Hematopoietic multipotent progenitor cell (in vitro differentiated cells): ENCODE results near the gene PRKAG3. TPM values are rescaled to one million over a fixed set of nuclear protein-coding genes. Genes with fewer than 3 reads are reported as not detected.
"Not testable (repeated sequence)": the region's sequence is repeated elsewhere in the genome, so short reads cannot be mapped to it uniquely, and the experiment has no call there.

Experiments used
- DNase-seq, 3 donors: peaks; one replicate each; pipeline ENCODE4 v3.0.0-alpha.2; 2011 to 2015; ENCODE audit warnings: low read depth in 2 of 3, low spot score in 2 of 3
- total RNA-seq: library from RNA; depleted of rRNA; stranded (reverse); fragments of >200 nt; gene quantifications from one replicate; pipeline ENCODE4 v1.2.3, GENCODE V29; 2012

The PRKAG3 gene
- total RNA-seq, 1 donor, result not detected

DNA sequence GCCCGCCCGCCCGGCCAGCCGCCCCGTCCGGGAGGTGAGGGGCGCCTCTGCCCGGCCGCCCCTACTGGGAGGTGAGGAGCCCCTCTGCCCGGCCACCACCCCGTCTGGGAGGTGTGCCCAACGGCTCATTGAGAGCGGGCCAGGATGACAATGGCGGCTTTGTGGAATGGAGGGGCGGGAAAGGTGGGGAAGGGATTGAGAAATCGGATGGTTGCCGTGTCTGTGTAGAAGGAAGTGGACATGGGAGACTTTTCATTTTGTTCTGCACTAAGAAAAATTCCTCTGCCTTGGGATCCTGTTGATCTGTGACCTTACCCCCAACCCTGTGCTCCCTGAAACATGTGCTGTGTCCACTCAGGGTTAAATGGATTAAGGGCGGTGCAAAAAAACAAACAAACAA, 15.4 kb upstream of the PRKAG3 start:
- not testable (repeated sequence) for DNase-seq

DNA sequence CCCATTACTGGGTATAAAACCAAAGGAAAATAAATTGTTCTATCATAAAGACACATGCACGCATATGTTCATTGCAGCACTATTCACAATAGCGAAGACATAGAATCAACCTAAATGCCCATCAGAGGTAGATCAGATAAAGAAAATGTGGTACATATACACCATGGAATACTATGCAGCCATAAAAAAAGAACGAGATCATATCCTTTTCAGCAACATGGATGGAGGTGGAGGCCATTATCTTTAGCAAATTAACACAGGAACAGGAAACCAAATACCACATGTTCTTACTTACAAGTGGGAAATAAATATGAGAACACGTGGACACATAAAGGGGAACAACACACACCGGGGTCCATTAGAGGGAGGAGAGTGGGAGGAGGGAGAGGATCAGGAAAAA, 12.7 kb upstream of the PRKAG3 start:
- DNase-seq, result not testable (repeated sequence)

DNA sequence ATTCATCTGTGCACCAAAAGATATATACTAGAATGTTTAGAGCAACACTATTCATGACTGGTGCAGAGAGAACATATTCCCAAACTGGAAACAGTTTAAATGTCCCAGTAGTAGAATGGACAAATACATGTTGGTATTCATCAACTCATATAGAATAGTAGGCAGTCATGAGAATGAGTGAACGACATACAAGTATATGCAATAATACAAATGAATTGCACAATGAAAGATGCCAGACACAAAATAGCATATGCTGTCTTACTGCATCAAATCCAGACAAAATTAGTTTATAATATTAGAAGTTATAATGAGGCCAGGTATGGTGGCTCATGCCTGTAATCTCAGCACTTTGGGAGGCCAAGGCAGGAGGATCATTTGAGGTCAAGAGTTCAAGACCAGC, 8.3 kb upstream of the PRKAG3 start:
- no peak for DNase-seq

DNA sequence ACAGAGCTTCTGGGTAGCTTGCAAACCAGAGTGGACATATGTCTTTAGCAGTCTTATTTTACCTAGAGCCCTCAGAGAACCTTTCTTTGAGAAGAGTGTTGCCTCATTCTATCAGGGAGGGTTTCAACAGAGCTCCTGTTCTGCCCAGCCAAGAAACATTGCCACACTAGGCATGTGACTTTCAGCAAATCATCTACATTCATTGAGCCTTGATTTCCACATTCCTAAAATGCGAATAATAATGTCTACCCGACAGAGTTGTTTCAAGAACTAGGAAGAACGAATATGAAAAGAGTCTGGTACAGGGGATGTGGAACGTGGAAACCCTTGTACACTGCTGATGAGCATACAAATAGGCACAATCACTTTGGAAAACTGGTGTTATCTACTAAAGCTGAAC, 7.8 kb upstream of the PRKAG3 start:
- DNase-seq, result no peak

DNA sequence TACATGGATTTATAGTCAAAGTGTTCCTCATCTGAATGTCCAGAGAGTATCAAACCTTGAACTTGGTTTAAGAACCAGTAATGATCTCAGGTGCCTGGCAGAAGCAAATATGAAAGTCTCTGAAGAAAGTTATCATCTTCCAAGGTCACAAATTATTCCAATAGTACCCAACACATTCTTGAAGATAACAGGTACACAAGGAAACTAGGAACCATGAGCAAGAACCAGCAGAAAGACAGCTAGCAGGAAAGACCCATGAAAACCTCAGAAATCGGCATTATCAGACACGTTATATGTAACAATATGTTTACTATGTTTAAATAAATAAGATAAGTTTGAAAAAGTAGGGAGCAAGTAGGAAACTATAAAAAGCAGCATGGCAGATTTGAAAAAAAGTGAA, 5.9 kb upstream of the PRKAG3 start:
- DNase-seq, result no peak

DNA sequence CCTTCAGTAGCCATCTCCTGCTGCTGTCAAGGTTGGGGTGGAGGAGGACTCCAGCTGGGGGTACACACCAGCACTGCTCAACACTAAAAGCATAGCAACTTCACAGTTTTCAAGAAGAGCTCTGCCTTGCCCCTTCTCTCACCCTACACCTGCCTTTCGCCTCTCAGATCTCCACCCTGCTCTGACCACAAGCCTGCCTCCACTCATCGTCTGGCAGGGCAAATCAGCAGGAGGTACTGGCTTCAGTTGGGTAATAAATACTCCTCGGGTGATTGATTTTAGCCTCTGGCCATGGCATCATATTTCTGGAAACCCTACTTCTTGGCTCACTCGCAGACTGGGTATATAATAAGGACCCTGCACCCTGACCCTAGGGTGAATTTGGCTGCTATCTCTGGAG, 3.1 kb upstream of the PRKAG3 start:
- no peak for DNase-seq

DNA sequence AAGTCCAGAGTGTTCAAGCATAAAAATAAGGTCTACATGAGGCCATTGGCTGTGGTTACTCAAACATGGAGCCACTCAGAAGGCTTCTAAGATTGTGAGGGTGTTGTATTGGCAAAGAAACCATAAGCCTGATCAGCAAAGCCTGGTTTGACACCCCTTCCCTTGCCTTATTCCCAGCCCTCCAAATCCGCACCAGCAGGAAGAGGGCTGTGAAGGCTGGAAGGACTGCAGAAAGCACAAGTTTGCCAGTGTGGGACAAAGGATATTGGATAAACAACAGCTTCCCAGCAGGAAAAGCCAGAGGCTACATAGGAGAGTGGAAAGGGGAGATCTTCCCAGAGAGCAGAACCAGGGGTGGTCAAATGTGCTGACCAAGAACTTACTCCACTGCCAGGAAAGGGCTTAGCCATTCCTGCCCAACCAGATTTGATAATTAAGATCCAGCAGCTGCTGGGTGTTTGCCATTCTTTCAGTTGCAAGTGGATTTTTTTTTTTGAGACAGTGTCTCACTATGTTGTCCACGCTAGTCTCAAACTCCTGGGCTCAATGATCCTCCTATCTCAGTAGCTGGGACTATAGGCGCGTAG, 1.5 kb upstream of the PRKAG3 start:
- DNase-seq, result no peak

DNA sequence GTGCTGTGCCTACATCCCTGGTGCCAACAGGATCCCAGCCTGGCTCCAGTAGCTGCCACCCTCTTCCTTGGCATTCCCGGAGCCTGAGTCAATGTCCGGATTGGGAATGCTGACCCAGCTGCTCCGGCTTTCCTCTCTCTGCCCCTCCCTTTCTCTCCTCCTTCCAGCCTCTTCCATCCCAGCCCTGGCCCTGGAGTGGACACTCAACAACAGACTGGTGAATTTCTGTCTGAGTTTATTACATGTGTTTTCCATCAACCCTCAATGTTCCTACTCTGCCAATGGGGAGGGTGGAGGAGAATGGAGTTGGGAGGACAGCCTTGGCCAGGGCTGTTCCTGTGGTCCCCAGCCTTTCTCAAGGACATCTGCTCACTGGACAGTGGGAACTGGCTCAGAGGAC, 917 bp upstream of the PRKAG3 start:
- no peak for DNase-seq

DNA sequence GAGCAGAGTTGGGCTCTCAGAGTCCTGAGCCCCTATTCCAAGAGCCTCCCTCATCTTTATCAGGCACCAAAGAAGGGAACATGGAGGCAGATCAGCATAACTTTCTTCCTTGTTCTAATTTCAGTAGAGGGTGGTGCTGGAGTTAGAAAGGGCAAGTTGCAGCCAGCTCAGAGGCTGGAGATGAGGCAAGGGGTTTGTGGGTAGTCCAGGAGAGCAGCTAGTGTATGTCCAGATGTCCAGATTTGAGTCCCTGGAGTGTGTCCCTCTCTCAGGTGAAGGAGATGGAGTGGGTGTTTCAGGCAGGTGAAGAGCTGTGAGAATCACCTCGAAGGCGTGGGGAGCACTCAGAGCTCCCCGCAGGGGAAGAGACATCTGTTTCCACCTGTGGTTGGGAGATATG, 478 bp upstream of the PRKAG3 start:
- no peak for DNase-seq

DNA sequence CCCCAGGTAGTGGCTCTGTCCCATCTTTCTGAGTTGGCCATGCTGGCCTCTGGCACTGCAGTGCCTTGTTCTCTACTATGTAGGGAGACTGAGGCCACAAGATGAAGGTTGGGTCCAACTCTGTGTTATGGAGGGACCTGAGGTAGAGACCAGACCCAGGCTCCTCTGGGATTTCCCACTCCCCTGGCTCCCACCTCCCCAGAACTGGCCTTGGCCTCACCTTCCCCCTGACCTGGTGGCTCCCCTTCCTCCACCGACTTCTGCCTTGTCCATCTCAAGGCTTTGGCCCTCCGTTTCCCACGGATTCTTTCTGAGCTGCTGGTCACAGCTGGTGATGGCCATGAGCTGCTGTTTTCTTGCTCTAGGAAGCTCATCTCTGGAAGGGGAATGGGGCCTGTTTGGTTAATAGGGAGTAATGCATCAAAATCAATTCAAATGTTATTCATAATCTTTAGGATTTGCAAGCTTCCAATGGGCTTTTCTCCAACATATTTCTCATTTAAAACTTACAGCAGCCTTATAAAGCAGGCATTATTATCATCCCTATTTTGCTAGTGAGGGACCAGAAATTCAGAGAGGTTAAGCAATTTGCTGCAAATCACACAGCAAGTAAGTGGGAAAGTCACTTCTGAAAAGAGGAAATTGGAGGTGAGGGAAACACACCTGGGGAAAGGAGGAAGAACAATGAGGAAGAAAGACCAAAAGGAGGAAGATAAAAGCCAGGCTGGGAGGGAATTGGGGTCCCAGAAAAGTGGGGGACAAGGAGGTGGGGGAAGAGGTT, 887 bp downstream of the PRKAG3 start:
- DNase-seq, result no peak

DNA sequence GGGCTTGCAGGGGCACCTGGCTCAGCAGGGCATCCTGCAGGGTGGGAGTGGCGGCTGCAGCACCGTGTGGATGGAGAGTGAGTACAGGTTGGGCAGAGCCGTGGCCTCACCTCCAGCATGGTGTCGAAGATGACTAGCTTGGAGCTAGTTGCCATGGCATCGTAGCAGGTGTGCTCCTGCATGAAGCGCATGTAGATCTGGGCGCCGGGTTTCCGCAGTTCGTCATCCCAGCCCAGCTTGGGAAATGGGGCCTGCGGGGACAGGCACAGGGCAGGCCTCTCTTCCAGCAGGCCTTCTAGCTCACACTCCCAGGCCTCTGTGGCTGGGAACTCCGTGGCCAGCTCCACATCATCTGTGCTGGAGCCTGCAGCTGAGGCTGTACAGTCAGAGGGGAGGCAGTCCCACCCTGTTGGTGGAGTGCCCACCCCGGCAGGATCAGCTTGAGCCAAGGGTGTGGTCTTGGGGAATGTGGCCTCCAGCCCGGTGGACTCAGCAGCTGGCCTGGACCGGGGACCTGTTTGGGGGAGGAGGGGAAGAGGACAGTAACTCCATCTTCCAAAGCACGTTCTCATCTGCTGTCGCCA, 1.6 kb downstream of the PRKAG3 start:
- no peak for DNase-seq

DNA sequence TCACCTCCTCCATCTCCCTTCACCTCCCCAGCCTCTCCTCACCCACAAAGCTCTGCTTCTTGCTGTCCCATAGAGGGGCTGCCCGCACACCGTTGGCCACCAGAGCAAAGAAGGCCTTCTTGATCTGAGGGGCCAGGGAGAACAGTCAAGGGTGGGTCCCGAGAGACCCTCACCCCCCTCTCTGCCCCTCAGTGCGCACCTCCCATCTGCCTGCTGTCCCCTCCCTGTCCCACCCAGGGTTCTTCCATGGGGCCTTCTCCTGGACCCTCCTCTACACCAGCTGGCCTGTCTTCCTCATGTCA, 3.2 kb downstream of the PRKAG3 start:
- no peak for DNase-seq

DNA sequence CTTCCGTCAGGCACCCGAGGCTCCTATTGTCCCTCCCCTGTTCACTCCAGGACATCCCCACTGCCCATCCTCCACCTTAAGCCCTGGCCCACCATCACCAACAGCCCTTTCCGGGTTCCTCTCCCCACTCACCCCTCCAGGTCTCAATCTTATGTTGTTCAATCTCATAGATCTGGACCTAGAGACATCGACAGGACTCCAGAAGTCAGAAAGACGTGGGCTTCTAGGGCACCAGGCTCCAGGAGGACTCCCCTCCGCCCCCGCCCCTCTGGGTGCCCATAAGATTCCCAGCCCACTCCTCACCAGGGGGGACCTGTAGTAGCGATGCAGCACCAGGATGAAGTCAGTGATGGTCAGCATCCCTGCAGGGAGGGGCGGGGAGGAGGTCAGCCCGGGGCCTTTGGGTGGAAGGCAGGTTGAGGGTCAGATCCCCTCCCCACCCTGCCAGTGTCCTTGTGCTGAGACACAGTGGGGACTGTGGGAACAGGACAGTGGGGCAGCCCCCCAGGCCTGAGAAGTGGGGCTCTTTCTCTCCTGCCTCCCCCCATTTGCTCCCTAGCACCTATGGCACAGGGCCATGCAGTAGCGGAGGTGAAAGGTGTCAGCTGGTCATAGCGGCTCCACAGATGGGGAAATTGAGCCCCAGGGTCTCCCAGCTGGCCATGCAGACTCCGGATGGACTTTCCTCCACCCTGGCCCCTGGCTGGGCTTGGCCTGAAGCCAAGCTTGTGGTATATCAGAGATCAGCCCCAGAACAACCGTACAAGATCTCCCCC, 3.7 kb downstream of the PRKAG3 start:
- DNase-seq, result no peak

DNA sequence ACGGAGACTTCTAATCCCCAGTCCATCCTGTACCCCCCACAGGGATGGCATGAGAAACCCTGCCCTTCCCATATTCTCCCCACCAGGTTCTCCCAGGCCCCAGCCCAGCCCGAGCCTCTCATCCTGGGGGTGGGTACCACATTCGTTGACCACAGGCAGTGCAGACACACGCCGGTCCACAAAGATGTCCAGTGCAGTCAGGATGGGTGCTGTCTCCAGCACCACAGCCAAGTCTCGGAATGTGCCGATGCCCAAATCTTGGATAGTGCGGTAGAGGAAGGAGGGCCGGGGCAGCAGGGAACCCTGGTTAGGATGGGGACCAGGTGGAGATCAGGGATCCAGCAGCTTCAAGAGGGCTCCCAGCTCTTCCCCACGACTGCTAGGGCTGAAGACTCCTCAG, 4.8 kb downstream of the PRKAG3 start:
- DNase-seq, result no peak

DNA sequence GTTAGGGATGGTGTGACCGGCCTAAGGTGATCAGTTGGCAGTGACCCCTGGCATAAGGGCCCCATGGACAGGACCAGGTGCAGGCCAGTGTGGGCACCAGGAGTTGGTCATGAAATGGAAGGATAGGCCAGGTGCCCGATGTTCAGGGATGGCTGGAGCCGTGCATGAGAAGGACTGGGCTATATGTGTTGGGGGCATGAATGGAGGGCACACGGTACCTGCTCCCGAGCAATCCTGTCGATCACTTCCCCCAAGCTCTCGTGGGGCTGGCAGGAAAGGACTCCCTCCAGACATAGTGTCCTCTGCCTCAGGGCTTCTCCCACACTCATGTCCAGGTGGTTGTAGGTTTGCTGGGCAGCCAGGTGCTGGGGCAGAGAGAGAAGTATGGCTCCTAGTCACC, 7.6 kb downstream of the PRKAG3 start:
- no peak for DNase-seq

DNA sequence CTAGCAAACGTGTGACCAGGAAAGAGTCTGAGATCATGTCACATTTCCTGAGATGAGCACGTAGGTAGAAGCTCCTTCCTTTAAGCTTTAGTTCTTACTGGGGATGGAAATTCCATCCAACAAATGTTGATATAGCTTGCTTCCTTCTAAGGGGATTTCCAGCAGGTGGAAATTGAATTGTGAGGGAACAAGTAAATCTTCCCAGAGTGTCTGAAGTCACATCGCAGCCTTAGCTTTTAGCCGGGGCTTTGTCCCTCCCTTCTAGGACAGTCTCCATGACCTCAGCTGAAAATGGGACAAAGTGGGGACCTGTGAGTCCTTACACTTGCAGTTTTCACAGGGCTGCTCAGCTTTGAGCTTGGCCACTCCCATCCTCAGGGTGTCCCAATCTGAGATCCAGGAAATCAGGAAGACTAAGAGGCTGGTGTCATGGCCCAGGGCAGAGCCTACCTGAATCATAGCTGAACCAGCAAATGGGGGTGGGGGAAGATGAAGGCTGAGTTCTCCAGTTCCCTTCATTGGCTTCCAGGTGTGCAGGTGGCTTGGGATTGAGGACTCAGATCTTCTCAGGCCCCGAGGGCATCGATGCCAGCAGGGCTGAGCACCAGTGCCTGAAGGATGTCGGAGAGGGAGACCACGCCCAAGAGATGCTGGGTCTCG, 8.3 kb downstream of the PRKAG3 start:
- no peak for DNase-seq

DNA sequence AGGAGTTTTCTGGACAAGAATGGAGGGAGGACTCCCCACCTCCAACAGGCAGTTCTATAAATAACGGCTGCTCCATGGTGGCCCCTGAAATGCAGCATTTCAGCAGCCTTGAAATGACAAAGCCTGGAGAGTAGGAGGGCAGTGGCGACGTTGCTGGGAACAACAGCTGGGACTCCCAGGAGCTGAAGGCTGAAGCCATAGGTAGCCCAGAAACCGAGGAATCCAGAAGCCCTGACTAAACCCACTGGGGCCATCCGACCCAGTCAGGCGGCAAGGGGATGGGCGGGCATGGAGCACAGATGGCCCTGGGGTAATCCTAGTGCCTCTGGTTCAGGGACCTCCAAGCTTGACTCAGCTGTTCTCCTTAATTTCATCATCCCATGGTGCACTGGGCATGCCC, 9.0 kb downstream of the PRKAG3 start:
- DNase-seq, result no peak

DNA sequence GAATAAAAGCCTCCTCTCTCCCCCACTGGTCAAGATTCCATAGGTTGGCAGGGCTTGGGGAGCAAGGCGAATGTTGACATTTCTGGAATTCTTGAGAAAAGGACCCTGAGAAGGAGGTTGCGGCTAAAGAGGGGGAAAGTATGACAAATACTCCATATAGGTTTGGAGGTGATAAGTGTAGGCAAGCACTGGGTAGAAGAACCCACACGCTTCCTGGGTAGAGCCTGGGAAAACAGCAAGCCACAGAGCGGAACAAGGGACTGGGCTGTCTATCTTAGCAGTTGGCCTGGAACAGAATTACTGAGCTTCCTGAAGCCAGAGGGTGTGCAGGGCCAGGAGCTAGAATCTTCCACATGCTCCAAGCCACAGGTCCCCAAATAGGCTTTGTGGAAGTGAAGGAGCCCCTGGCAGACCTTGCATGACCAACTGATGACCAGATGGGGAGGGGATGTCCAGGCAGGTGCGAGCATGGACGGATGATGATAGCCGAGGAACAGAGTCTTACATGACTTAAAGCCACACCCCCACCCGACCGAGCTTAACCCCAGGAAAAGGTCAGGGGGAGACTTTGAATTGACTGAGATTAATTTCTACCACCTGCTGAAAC, 9.9 kb downstream of the PRKAG3 start:
- no peak for DNase-seq

DNA sequence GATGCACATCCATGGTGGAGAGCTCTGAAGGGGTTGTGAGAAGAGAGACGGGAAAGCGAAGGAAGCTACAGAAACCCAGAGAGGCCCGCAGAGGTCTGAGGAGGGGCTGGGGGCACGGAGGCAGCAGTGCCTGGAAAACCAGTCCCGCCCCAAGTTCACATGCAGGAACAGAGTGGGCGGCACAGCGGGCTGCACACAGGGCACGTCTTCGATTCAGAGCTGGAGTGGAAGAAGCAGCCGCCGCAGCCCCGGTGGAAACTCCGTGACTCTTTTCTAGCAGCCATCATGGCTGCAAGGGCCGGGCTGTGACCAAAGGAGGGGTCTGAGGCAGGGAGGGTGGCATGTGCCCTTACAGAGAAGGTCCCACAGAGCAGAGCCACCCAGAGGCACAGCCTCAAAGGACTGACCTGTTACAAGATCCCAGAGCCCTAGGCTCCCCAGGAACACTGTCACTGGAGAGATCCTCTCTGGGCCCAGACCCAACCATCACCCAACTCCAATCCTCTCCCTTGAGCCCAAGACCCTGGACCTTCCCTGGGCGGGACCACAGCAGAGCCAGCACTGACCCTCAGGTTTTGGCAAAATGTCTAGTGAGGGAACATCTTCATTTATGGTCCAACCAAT, 10.7 kb downstream of the PRKAG3 start:
- DNase-seq, result no peak

DNA sequence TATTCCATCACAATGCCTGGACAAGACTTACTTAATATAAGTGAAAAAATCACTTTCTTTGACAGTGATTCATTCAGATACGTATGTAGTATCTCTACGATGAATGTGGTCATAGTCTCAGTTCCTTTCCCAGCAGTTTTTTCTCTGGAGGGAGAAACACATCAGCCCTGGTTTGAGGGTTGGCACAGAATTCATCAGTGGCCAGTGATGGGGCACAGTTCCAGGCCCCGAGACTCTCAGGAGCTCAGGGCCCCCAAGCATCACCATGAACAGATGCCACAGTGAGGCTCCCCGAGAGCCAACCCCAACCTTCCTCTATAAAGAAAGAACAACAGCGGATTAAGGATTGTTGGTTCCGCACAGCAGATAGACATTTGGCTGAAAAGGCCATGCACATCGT, 12.5 kb downstream of the PRKAG3 start:
- DNase-seq, result no peak
